Activated CD4-positive, alpha-beta T cell treated with anti-CD3 and anti-CD28 coated beads for 1 hour (primary cell): ENCODE measurements around the gene EBLN1.
"Not testable (repeated sequence)": the region's sequence is repeated elsewhere in the genome, so short reads cannot be mapped to it uniquely, and the experiment has no call there.

Source experiments
- DNase-seq: peaks from one replicate; pipeline ENCODE4 v3.0.0-alpha.2; 2020

Gene EBLN1

GRCh38 chr10:22228167-22228938 lies 10.5 kb upstream of the EBLN1 start:
- DNase-seq: no peak

GRCh38 chr10:22226599-22226998 lies 8.8 kb upstream of the EBLN1 start:
- no peak for DNase-seq

- no peak for DNase-seq
These were observed 4.7 kb upstream of the EBLN1 start for GRCh38 chr10:22222236-22223190.

GRCh38 chr10:22219308-22219707 lies 1.5 kb upstream of the EBLN1 start:
- DNase-seq: no peak

- DNase-seq: no peak
These were observed 633 bp upstream of the EBLN1 start for GRCh38 chr10:22218448-22218847.

- not testable (repeated sequence) for DNase-seq
These were observed 731 bp downstream of the EBLN1 start for GRCh38 chr10:22217084-22217483.

GRCh38 chr10:22210267-22210666 lies 7.5 kb downstream of the EBLN1 start:
- no peak for DNase-seq

- DNase-seq: no peak
These were observed 23.9 kb downstream of the EBLN1 start for GRCh38 chr10:22193945-22194344.

- no peak for DNase-seq
These were observed 32.2 kb downstream of the EBLN1 start for GRCh38 chr10:22185586-22185985.

GRCh38 chr10:22183771-22184461 lies 33.9 kb downstream of the EBLN1 start:
- no peak for DNase-seq

- no peak for DNase-seq
These were observed 37.1 kb downstream of the EBLN1 start for GRCh38 chr10:22180724-22181123.

GRCh38 chr10:22174442-22174841 lies 43.4 kb downstream of the EBLN1 start:
- DNase-seq: no peak

- DNase-seq: no peak
These were observed 46.7 kb downstream of the EBLN1 start for GRCh38 chr10:22171131-22171530.

- DNase-seq: no peak
These were observed 47.2 kb downstream of the EBLN1 start for GRCh38 chr10:22170582-22170981.

GRCh38 chr10:22159979-22160378 lies 57.8 kb downstream of the EBLN1 start:
- DNase-seq: no peak

- DNase-seq: no peak
These were observed 58.6 kb downstream of the EBLN1 start for GRCh38 chr10:22159180-22159579.
